Activated CD8-positive, alpha-beta T cell treated with anti-CD3 and anti-CD28 coated beads for 36 hours (primary cell): ENCODE results near the gene MYT1. TPM values are rescaled to one million over a fixed set of nuclear protein-coding genes. Genes with fewer than 3 reads are reported as not detected.

Experiments used
- ATAC-seq: fragments of 200-7000 bp; cut with Tn5 transposase; one replicate; pipeline ENCODE4 v1.10.0; 2021; ENCODE audit warnings: mild to moderate bottlenecking, moderate library complexity
- CTCF ChIA-PET: fragments of 350-600 bp; sonication (Branson Sonifier 250); formaldehyde crosslinking; loops from one replicate; lab custom pipeline; 2021; ENCODE audit warnings: antibody characterized with exemption; lab: Charles Lee
- POLR2A ChIA-PET: fragments of 350-600 bp; sonication (Branson Sonifier 250); formaldehyde crosslinking; loops from one replicate; lab custom pipeline; 2021; ENCODE audit warnings: antibody characterized with exemption; lab: Charles Lee
- DNase-seq: peaks from one replicate; pipeline ENCODE4 v3.0.0-alpha.2; 2020
- H3K27ac Mint-ChIP-seq: one replicate; pipeline ENCODE4 v1.8.0; 2021; ENCODE audit warnings: mild to moderate bottlenecking, mixed read lengths
- H3K27me3 Mint-ChIP-seq: one replicate; pipeline ENCODE4 v1.8.0; 2021; ENCODE audit warnings: mixed read lengths
- H3K36me3 Mint-ChIP-seq: one replicate; pipeline ENCODE4 v1.8.0; 2021; ENCODE audit warnings: low read depth, mixed read lengths
- H3K4me1 Mint-ChIP-seq: one replicate; pipeline ENCODE4 v1.8.0; 2021; ENCODE audit warnings: low read depth, mixed read lengths
- H3K4me3 Mint-ChIP-seq: one replicate; pipeline ENCODE4 v1.8.0; 2021; ENCODE audit warnings: mild to moderate bottlenecking, moderate library complexity, mixed read lengths
- H3K9me3 Mint-ChIP-seq: one replicate; pipeline ENCODE4 v1.8.0; 2021; ENCODE audit warnings: mixed read lengths
- CTCF ChIP-seq: fragments of 200-600 bp; IDR thresholded peaks from one replicate; pipeline ENCODE4 v1.8.0; 2022; ENCODE audit warnings: antibody characterized with exemption, mild to moderate bottlenecking
- intact Hi-C: fragments of 100-400 bp; cut with micrococcal nuclease; formaldehyde crosslinking; loops from one replicate; pipeline ENCODE4 v1.10.0; 2022
- total RNA-seq, 2 experiments: library from RNA; stranded (reverse); gene quantifications; one replicate each; pipeline ENCODE4 v1.2.3, GENCODE V29; 2021

MYT1 gene
- total RNA-seq, 2 experiments from 2014 or later = not detected

GRCh38 chr20:64269604-64270411 is 105.6 kb downstream of the MYT1 start:
- ATAC-seq (no peak), DNase-seq (no peak)
- H3K9me3 Mint-ChIP-seq = no peaks in the 10 kb centered on the region
- POLR2A ChIA-PET = no interaction called here
- H3K36me3 Mint-ChIP-seq = peaks cover 18% of the 10 kb centered on the region
- no peak for TF ChIP-seq CTCF
- H3K27ac Mint-ChIP-seq = no peak overlapping the region
- no peak overlapping the region for H3K4me3 Mint-ChIP-seq
- CTCF ChIA-PET = no interaction called here
- peaks cover 11% of the 10 kb centered on the region for H3K4me1 Mint-ChIP-seq
- intact Hi-C loops = no loop called here
- no peaks in the 10 kb centered on the region for H3K27me3 Mint-ChIP-seq

- ChIA-PET CTCF (interaction anchor here (1.7 kb wide), 1 partner anchor 14 kb away, joined by 5 read pairs; no protein-coding TSS in a partner anchor), POLR2A (interaction anchor here (1.1 kb wide), 1 partner anchor 15 kb away, joined by 4 read pairs; no protein-coding TSS in a partner anchor)
- Mint-ChIP-seq H3K9me3 (no peaks in the 10 kb centered on the region), H3K4me3 (no peak overlapping the region), H3K27ac (no peak overlapping the region), H3K36me3 (peaks cover 18% of the 10 kb centered on the region), H3K27me3 (no peaks in the 10 kb centered on the region), H3K4me1 (peaks cover 7% of the 10 kb centered on the region)
- TF ChIP-seq CTCF = no peak
- DNase-seq (no peak), ATAC-seq (no peak)
- intact Hi-C loops = no loop called here
Observed at GRCh38 chr20:64271636-64272035, 107.4 kb downstream of the MYT1 start.

- ATAC-seq (no peak), DNase-seq (no peak)
- intact Hi-C loops = no loop called here
- H3K27ac Mint-ChIP-seq = no peak overlapping the region
- no peak overlapping the region for H3K4me3 Mint-ChIP-seq
- H3K4me1 Mint-ChIP-seq = peaks cover 7% of the 10 kb centered on the region
- no peaks in the 10 kb centered on the region for H3K9me3 Mint-ChIP-seq
- ChIA-PET CTCF (no interaction called here), POLR2A (no interaction called here)
- TF ChIP-seq CTCF = no peak
- peaks cover 18% of the 10 kb centered on the region for H3K36me3 Mint-ChIP-seq
- H3K27me3 Mint-ChIP-seq = no peaks in the 10 kb centered on the region
Observed at GRCh38 chr20:64273109-64273508, 108.9 kb downstream of the MYT1 start.

- Mint-ChIP-seq H3K36me3 (peaks cover 8% of the 10 kb centered on the region), H3K4me1 (peaks cover 17% of the 10 kb centered on the region), H3K27ac (no peak overlapping the region), H3K4me3 (no peak overlapping the region), H3K27me3 (no peaks in the 10 kb centered on the region), H3K9me3 (no peaks in the 10 kb centered on the region)
- ChIA-PET POLR2A (no interaction called here), CTCF (interaction anchor here (2.6 kb wide), 1 partner anchor 9 kb away, joined by 9 read pairs; no protein-coding TSS in a partner anchor)
- no peak for DNase-seq
- intact Hi-C loops = no loop called here
- no peak for TF ChIP-seq CTCF
- ATAC-seq = no peak
Observed at GRCh38 chr20:64276817-64277216, 112.6 kb downstream of the MYT1 start.

GRCh38 chr20:64277571-64278316 is 113.5 kb downstream of the MYT1 start:
- DNase-seq (no peak), ATAC-seq (no peak)
- no peaks in the 10 kb centered on the region for H3K9me3 Mint-ChIP-seq
- no peaks in the 10 kb centered on the region for H3K27me3 Mint-ChIP-seq
- no peak for TF ChIP-seq CTCF
- peaks cover 18% of the 10 kb centered on the region for H3K4me1 Mint-ChIP-seq
- ChIA-PET POLR2A (interaction anchor here (0.6 kb wide), 1 partner anchor 926 kb away, joined by 3 read pairs; no protein-coding TSS in a partner anchor), CTCF (no interaction called here)
- no peak overlapping the region for H3K27ac Mint-ChIP-seq
- H3K4me3 Mint-ChIP-seq = no peak overlapping the region
- intact Hi-C loops = no loop called here
- H3K36me3 Mint-ChIP-seq = peaks cover 8% of the 10 kb centered on the region
